Hepatocyte (in vitro differentiated cells): ENCODE data around the gene NTF3. TPM values are rescaled to one million over a fixed set of nuclear protein-coding genes. Genes with fewer than 3 reads are reported as not detected.

Experiments used
- DNase-seq: peaks from one replicate; pipeline ENCODE4 v3.0.0-alpha.2; 2016; ENCODE audit warnings: low spot score
- H2AFZ ChIP-seq: fragments of 200-600 bp; sonication (generic); 2 replicates; pipeline ENCODE4 v1.6.0; 2016; ENCODE audit warnings: antibody characterized with exemption, mild to moderate bottlenecking
- H3K27ac ChIP-seq: fragments of 200-600 bp; sonication (generic); 2 replicates; pipeline ENCODE4 v1.5.1; 2016; ENCODE audit warnings: mild to moderate bottlenecking
- H3K27me3 ChIP-seq: fragments of 200-600 bp; sonication (generic); 2 replicates; pipeline ENCODE4 v1.6.1; 2016
- H3K36me3 ChIP-seq: fragments of 200-600 bp; sonication (generic); replicated peaks from 2 replicates; pipeline ENCODE4 v1.5.1; 2016; ENCODE audit warnings: low read depth; ENCODE audit not compliant: insufficient read depth
- H3K4me1 ChIP-seq: fragments of 200-600 bp; sonication (generic); 2 replicates; pipeline ENCODE4 v1.5.1; 2016; ENCODE audit warnings: mild to moderate bottlenecking, moderate library complexity; ENCODE audit not compliant: insufficient read depth
- H3K4me2 ChIP-seq: fragments of 200-600 bp; sonication (generic); 2 replicates; pipeline ENCODE4 v1.6.0; 2016
- H3K4me3 ChIP-seq: fragments of 200-600 bp; sonication (generic); 2 replicates; pipeline ENCODE4 v1.5.1; 2016; ENCODE audit warnings: mild to moderate bottlenecking
- H3K79me2 ChIP-seq: fragments of 200-600 bp; sonication (generic); 2 replicates; pipeline ENCODE4 v1.6.0; 2017; ENCODE audit warnings: mild to moderate bottlenecking
- H3K9me2 ChIP-seq: fragments of 200-600 bp; sonication (generic); replicated peaks from 2 replicates; pipeline ENCODE4 v1.6.0; 2017; ENCODE audit warnings: mild to moderate bottlenecking; ENCODE audit not compliant: insufficient read depth
- H3K9me3 ChIP-seq: fragments of 200-600 bp; sonication (generic); 2 replicates; pipeline ENCODE4 v1.5.1; 2016; ENCODE audit warnings: low read depth, mild to moderate bottlenecking
- H4K20me1 ChIP-seq: fragments of 200-600 bp; sonication (generic); 2 replicates; pipeline ENCODE4 v1.6.0; 2016; ENCODE audit warnings: mild to moderate bottlenecking; ENCODE audit not compliant: insufficient read depth, poor library complexity, severe bottlenecking
- EZH2 ChIP-seq: fragments of 200-600 bp; sonication (generic); IDR thresholded peaks from 2 replicates; pipeline ENCODE4 v1.6.1; 2016; ENCODE audit warnings: antibody characterized with exemption, mild to moderate bottlenecking, borderline replicate concordance
- EZH2phosphoT487 ChIP-seq: fragments of 200-600 bp; sonication (generic); IDR thresholded peaks from one replicate; pipeline ENCODE4 v1.6.1; 2018; ENCODE audit warnings: antibody characterized with exemption, mild to moderate bottlenecking, low read depth, moderate library complexity; ENCODE audit not compliant: unreplicated experiment, severe bottlenecking
- WGBS: methylation state at CpG from one replicate; pipeline ENCODE4 v1.1.6; 2016; ENCODE audit warnings: low lambda C conversion rate; ENCODE audit errors: missing lambda C conversion rate; 5-methylcytosine and 5-hydroxymethylcytosine counted together
- polyA plus RNA-seq: library from polyadenylated mRNA; unstranded; fragments of >200 nt; fragmentation: Nextera tagmentation; extraction: Ambion mirVana; gene quantifications from 2 replicates; pipeline ENCODE4 v1.2.1, GENCODE V29; 2016
- total RNA-seq: library from RNA; depleted of rRNA; stranded (reverse); fragments of >200 nt; gene quantifications from 2 replicates; pipeline ENCODE4 v1.2.3, GENCODE V29; 2014
- TF ChIP-seq, protein P1 (sequence below): fragments of 200-600 bp; sonication (generic); IDR thresholded peaks from 2 replicates; pipeline ENCODE4 v1.5.1; 2016; ENCODE audit warnings: antibody characterized with exemption, mild to moderate bottlenecking; ENCODE audit not compliant: poor library complexity

NTF3 gene
- total and polyA plus RNA-seq, 2 experiments from 2014 or later = 5.0 to 7.1 TPM

DNA sequence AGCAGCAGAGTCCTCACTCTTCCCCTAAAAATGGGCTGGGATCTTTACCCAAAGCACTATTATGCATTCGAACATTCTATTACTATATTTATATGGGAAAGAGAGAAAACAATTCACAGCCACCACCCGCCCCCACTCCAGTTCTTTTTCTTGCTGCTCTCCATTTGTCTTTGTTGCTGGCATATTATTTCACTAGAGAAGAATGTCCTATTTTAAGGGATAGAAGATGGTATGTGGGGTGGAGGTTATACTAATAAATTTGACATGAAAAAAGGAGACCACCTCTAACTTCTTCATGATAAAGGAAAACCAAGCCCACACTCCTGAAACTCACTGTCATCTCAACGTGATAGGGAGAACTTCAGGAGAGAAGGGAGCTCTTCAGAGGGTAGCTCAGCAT, 28.5 kb upstream of the NTF3 start:
- H3K79me2 ChIP-seq = no peaks in the 10 kb centered on the region
- DNase-seq = no peak
- H4K20me1 ChIP-seq = no peaks in the 10 kb centered on the region
- WGBS = 80% methylated on average over 3 of the region's 3 CpGs
- peaks cover 3% of the 10 kb centered on the region for H3K27me3 ChIP-seq
- H3K4me3 ChIP-seq = no peak overlapping the region
- H3K9me3 ChIP-seq = no peaks in the 10 kb centered on the region
- no peak overlapping the region for H3K4me2 ChIP-seq
- no peaks in the 10 kb centered on the region for H3K9me2 ChIP-seq
- no peaks in the 10 kb centered on the region for H3K4me1 ChIP-seq
- no peak overlapping the region for H2AFZ ChIP-seq
- H3K36me3 ChIP-seq = no peaks in the 10 kb centered on the region
- no peak overlapping the region for H3K27ac ChIP-seq
- TF ChIP-seq, protein P1, sequence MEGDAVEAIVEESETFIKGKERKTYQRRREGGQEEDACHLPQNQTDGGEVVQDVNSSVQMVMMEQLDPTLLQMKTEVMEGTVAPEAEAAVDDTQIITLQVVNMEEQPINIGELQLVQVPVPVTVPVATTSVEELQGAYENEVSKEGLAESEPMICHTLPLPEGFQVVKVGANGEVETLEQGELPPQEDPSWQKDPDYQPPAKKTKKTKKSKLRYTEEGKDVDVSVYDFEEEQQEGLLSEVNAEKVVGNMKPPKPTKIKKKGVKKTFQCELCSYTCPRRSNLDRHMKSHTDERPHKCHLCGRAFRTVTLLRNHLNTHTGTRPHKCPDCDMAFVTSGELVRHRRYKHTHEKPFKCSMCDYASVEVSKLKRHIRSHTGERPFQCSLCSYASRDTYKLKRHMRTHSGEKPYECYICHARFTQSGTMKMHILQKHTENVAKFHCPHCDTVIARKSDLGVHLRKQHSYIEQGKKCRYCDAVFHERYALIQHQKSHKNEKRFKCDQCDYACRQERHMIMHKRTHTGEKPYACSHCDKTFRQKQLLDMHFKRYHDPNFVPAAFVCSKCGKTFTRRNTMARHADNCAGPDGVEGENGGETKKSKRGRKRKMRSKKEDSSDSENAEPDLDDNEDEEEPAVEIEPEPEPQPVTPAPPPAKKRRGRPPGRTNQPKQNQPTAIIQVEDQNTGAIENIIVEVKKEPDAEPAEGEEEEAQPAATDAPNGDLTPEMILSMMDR = no peak

DNA sequence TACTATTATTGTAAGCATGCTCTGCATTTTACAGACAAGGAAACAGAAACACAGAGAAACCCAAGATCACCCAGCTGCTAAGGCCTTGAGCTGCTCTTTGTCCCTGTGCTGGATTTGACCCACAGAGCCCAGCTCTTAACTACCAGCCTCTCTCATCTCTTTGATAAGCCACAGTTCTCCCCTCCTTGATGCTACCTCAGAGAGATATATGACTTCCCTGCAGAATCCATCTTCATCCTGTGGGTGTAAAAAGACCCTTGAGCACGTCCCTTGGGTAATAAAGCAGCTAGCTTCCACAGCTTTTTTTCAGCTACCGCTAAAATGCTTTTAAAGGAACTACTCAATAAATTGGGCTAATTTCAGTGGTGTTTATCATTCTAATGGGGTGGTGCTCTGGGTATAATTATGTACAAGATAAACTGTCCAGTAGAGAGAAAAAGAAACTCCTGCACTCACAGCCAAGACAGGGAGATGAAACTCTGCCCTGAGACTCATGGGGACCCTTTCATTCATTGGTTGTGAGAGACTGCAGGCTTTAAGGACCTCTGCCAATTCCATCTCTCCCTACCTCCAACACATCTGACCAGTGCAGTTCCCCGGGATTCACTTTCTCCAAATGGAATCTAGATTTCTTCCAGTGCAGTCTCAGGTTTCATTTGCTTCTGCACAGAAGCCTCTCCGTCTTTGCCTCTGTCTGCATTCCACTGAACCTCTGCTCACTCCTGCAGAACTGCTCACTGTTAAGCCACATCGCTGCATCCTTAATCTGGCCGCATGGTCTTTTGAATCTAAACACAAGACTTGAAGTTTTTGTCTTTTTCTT, 24.7 kb upstream of the NTF3 start:
- WGBS = 36% methylated on average over 6 of the region's 6 CpGs
- Histone ChIP-seq H2AFZ (no peak overlapping the region), H3K9me2 (no peaks in the 10 kb centered on the region)

DNA sequence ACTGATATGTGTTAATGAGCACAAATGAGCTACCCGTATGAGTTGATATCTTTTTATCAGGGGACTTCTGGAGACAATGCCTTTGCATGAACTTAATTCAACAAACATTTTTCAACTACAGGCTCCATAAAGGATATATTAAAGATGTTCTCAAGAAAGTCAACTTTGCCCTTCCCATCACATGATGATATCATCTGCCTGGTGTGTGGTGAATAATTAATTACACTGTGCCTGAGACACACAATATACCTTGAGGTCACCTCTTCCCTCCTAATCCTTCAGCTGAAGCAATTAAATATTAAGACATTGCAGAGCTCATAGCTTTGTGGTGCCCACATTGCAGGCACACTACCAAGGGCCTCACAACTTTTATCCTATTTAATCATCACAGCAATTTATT, 22.3 kb upstream of the NTF3 start:
- WGBS = 38% methylated on average over 1 of the region's 1 CpG
- no peaks in the 10 kb centered on the region for H3K27me3 ChIP-seq
- TF ChIP-seq, protein P1 = no peak
- TF ChIP-seq EZH2 = no peak
- no peak for TF ChIP-seq EZH2phosphoT487
- H3K4me2 ChIP-seq = no peak overlapping the region
- peaks cover 11% of the 10 kb centered on the region for H3K4me1 ChIP-seq
- H3K36me3 ChIP-seq = no peaks in the 10 kb centered on the region
- peak; percentile 26 for DNase-seq
- H4K20me1 ChIP-seq = no peaks in the 10 kb centered on the region
- no peak overlapping the region for H3K4me3 ChIP-seq
- no peaks in the 10 kb centered on the region for H3K79me2 ChIP-seq
- peak overlapping the region; percentile 40 for H3K27ac ChIP-seq
- H3K9me2 ChIP-seq = no peaks in the 10 kb centered on the region
- H3K9me3 ChIP-seq = no peaks in the 10 kb centered on the region
- no peak overlapping the region for H2AFZ ChIP-seq

More for the DNA sequence above, 24.7 kb upstream of the NTF3 start:
- Histone ChIP-seq H3K4me2 (peak overlapping the region; percentile 14), H3K79me2 (no peaks in the 10 kb centered on the region), H3K4me3 (no peak overlapping the region), H3K36me3 (no peaks in the 10 kb centered on the region), H4K20me1 (no peaks in the 10 kb centered on the region), H3K4me1 (peaks cover 11% of the 10 kb centered on the region), H3K27ac (no peak overlapping the region), H3K27me3 (peaks cover under 1% of the 10 kb centered on the region), H3K9me3 (no peaks in the 10 kb centered on the region)
- TF ChIP-seq EZH2 (no peak), EZH2phosphoT487 (no peak)
- TF ChIP-seq, protein P1 = no peak
- peak; percentile 15 for DNase-seq
